Inflammatory macrophage treated with lipopolysaccharide for 4 hours (primary cell): Measurements from ENCODE around the gene ACSL3.
A peak's percentile ranks its signal among the peaks of the same experiment; 100 is the strongest.
"Not testable (repeated sequence)": the region's sequence is repeated elsewhere in the genome, so short reads cannot be mapped to it uniquely, and the experiment has no call there.

Experiments used
- DNase-seq: peaks from one replicate; pipeline ENCODE4 v3.0.0-alpha.2; 2020

Gene ACSL3

DNA sequence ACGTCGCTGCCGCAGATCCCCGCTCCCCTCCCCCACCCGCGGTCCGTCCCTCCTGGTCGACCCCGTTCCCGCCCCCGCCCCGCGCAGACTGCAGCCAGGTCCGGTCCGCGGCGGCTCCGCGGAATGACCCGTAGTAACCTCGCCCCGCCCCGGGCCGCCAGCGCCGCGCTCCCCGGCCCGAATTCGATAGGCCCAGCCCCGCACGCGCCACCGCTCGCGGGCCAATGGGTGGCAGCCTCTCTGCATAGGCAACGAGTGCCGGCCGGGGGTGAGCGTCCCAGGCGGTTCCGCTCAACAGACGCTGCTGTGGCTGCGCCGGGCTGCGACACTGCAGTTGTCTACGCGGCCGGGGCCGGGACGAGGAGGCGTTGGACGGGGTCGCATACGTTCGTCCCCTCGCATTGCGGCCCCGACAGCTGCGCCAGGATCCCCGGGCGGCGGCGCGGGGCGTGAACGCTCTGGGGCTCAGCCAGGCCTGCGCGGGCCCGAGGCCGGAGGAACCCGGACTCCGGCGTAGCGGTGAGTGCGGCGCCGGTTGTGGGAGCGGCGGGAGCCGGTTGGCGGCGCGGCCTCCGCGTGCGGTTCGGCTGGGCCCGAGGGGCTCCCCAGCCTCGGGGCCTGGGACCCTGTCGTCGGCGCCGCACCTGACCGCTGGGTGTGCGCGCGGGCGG, at the start of gene ACSL3:
ACSL3 (plus strand) TSS at position 297 of the 671 bp plus-strand sequence. CDS start 47,737 bp downstream, outside the sequence.
- peak; percentile 97 for DNase-seq

GRCh38 chr2:222811828-222812227, 49.0 kb upstream of the ACSL3 start:
- DNase-seq = no peak

- DNase-seq = peak; percentile 65
Observed at GRCh38 chr2:222813177-222813843, 47.5 kb upstream of the ACSL3 start.

DNA sequence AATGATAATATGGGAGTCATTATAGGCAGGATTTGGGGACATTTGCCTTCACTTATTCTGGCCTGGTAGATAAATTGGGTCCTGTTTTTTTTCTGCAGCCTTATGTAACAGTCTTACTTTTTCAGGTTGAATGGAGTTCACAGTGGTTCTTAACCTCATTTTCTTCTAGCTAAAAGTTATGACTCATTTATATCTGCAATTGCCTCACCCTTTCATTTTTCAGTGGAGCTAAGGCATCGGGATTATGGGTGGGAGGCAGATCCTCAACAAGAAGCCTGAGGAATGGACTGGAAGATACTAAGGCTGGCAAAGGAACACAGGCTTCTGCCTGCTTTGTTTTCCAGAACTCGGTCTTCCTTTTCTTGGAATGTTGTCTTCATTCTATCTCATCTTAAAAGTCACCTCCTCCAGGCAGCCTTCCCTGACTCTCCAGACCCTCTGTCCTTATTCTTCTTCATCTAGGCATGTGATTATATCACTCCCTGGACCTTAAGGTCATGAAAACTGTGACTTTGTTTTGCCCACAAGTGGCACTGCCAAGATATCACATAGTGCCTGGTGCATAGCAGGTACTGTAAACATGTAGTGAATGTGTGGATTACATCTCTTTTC, 41.0 kb upstream of the ACSL3 start:
- DNase-seq = peak; percentile 17

- DNase-seq = no peak
Observed at GRCh38 chr2:222823183-222823930, 37.5 kb upstream of the ACSL3 start.

DNA sequence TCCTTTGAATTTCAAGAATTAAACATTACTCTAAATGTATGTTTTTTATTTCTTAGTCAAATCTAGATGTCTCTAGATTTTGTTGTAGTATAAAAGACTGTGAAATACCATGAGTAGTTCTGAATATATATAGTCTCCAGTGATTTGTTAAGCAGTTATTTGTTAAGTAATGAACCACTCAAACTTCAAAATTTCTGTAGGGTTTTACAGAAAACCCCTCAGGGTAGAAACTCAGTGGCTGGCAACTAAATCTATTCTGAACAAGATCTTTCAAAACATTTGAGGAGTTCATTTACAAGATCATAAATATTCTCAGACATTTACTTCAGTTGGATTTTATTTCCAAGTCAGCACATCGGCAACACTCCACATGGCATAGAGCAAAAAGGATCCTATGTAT, 35.8 kb upstream of the ACSL3 start:
- no peak for DNase-seq

GRCh38 chr2:222827417-222827816, 33.4 kb upstream of the ACSL3 start:
- DNase-seq = no peak

DNA sequence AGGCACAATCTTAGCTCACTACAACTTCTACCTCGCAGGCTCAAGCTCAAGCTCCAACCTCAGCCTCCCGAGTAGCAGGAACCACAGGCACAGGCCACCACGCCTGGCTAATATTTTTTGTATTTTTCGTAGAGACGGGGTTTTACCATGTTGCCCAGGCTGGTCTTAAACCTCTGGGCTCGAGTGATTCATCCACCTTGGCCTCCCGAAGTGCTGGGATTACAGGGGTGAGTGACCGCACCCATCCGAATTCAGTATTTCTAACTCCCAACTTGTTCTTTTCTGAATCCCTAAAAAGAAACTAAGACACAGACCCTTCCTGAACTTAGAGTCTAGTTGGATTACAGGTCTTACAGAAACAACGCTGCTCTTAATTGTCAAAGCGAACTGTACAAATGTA, 32.3 kb upstream of the ACSL3 start:
- no peak for DNase-seq

GRCh38 chr2:222830164-222830563, 30.7 kb upstream of the ACSL3 start:
- no peak for DNase-seq

GRCh38 chr2:222833410-222833809, 27.4 kb upstream of the ACSL3 start:
- no peak for DNase-seq

DNA sequence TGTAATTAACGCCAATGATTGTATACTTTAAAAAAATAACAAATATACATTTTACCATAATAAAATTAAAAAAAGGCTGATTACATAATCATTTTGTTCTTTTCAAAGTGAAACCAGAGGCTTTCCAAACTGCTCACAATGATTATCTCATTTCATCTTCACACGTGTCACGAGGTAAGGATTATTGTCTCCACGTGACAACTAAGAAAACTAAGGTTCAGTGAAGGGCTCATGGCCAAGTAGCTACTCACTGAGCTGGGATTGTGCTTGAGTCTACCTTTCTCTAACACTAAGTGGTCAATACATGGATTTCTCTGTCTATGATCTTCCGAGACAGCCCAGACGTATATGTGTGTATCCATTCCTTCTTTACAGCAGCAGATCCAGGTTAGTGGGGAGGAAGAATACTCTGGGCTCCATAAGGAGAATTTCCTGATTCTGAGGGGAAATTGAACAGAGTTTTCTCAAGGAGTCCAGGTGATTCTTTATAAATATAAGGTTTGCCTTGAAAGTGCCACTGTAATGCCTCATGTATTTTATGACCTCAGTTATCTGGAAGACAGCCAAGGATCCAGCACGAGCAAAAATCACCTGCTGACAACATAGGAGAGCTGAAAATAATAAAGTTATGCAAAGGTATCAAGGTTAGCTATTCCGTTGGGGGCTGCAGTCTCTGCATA, 25.6 kb upstream of the ACSL3 start:
- no peak for DNase-seq

DNA sequence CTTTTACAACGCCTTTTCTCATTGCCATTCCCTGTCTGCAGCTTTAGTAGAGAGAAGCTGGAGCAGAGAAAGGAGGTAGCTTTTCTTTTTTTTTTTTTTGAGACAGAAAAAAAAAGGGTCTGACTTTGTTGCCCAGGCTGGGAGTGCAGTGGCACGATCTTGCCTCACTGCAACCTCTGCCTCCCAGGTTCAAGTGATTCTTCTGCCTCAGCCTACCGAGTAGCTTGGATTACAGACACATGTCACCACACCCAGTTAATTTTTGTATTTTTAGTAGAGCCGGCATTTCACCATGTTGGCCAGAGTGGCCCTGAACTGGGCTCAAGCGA, 25.0 kb upstream of the ACSL3 start:
- no peak for DNase-seq

GRCh38 chr2:222837643-222838056, 23.2 kb upstream of the ACSL3 start:
- DNase-seq = no peak

- DNase-seq = no peak
Observed at GRCh38 chr2:222840060-222840802, 20.6 kb upstream of the ACSL3 start.

GRCh38 chr2:222842491-222843174, 18.2 kb upstream of the ACSL3 start:
- peak; percentile 62 for DNase-seq

GRCh38 chr2:222844323-222844722, 16.5 kb upstream of the ACSL3 start:
- peak; percentile 95 for DNase-seq

GRCh38 chr2:222845314-222845713, 15.5 kb upstream of the ACSL3 start:
- DNase-seq = not testable (repeated sequence)

GRCh38 chr2:222846003-222846402, 14.8 kb upstream of the ACSL3 start:
- DNase-seq = no peak

- DNase-seq = not testable (repeated sequence)
Observed at GRCh38 chr2:222848031-222848430, 12.8 kb upstream of the ACSL3 start.

- no peak for DNase-seq
Observed at GRCh38 chr2:222848862-222849261, 12.0 kb upstream of the ACSL3 start.

GRCh38 chr2:222851956-222852617, 8.7 kb upstream of the ACSL3 start:
- DNase-seq = no peak
